GM10248 (cell line): ENCODE data around the gene EGLN3.

Source experiments
- CTCF ChIA-PET: fragments of 300-600 bp; sonication (Branson Sonifier 250); formaldehyde crosslinking; extraction: SDS; loops from one replicate; lab custom pipeline; 2021; ENCODE audit warnings: antibody characterized with exemption; lab: Yijun Ruan, JAX
- POLR2A ChIA-PET: fragments of 350-650 bp; sonication (Branson Sonifier 250); formaldehyde crosslinking; extraction: SDS; loops from one replicate; lab custom pipeline; 2020; ENCODE audit warnings: antibody characterized with exemption; lab: Yijun Ruan, JAX
- DNase-seq: peaks from one replicate; pipeline ENCODE4 v3.0.0; 2012; ENCODE audit errors: extremely low spot score
- CTCF ChIP-seq: IDR thresholded peaks from 2 replicates; pipeline ENCODE4 v1.5.1; 2012; ENCODE audit warnings: mild to moderate bottlenecking, low read depth; ENCODE audit errors: extremely low read depth, missing control alignments, control extremely low read depth

Gene EGLN3

GRCh38 chr14:33891700-33892099 lies 59.2 kb downstream of the EGLN3 start:
- ChIA-PET CTCF (no interaction called here), POLR2A (no interaction called here)
- no peak for TF ChIP-seq CTCF
- DNase-seq: no peak

GRCh38 chr14:33884916-33885315 lies 66.0 kb downstream of the EGLN3 start:
- TF ChIP-seq CTCF: no peak
- DNase-seq: no peak
- ChIA-PET CTCF (interaction anchor here (0.8 to 1.4 kb wide), 2 partner anchors 24 to 36 kb away, joined by 3 to 4 read pairs; no protein-coding TSS in a partner anchor), POLR2A (no interaction called here)

GRCh38 chr14:33880330-33880729 lies 70.5 kb downstream of the EGLN3 start:
- DNase-seq: no peak
- ChIA-PET POLR2A (no interaction called here), CTCF (no interaction called here)
- TF ChIP-seq CTCF: no peak

GRCh38 chr14:33879684-33880286 lies 71.1 kb downstream of the EGLN3 start:
- POLR2A ChIA-PET: no interaction called here
- CTCF ChIA-PET: no interaction called here
- TF ChIP-seq CTCF: no peak
- no peak for DNase-seq

GRCh38 chr14:33876274-33876673 lies 74.6 kb downstream of the EGLN3 start:
- no peak for DNase-seq
- no peak for TF ChIP-seq CTCF
- ChIA-PET CTCF (no interaction called here), POLR2A (no interaction called here)
